HG02973 (cell line): ENCODE measurements around the gene BRDT.

Source experiments
- ATAC-seq: cut with Tn5 transposase; IDR thresholded peaks from one replicate; pipeline ENCODE4 v1.9.1; 2021; ENCODE audit warnings: moderate library complexity; ENCODE audit not compliant: unreplicated experiment

BRDT gene

DNA sequence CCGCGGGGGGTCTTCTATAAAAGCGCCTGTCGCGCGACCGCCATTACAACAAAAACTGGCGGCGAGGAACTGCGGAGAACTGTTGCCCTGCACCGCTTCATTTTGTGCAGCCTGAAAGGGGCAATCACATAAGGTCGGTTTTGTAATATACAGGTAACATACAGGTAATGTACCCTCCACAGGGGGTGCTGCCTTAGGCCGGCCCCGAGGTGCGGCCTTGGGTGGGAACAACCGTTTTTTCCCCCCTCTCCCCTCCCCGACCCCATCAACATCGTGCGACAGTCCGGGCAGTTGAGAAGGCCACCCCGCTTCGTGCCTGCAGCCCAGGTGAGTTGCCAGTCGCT, at the start of gene BRDT:
Gene BRDT (plus strand): TSS at position 46 of the 344 bp plus-strand sequence. CDS start 13,354 bp downstream, outside the sequence.
- no peak for ATAC-seq

DNA sequence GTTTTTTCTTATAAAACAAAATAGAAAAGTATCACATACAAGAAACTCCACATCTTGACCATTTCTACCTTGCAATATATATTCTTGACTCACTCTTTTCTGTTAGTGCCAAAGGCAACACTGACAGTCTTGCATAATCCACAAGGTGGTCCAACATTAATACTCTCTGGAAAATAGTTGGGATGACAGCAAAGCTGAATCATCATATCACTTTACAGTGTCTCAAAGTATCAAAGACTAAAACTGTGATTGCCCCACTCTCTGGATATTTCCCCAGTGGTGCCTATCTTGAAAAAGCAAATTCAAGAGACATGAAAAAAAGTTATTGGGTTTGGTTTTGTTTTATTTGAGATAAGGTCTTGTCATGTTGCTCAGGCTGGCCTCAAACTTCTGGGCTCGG, 48.6 kb upstream of the BRDT start:
- ATAC-seq = no peak

DNA sequence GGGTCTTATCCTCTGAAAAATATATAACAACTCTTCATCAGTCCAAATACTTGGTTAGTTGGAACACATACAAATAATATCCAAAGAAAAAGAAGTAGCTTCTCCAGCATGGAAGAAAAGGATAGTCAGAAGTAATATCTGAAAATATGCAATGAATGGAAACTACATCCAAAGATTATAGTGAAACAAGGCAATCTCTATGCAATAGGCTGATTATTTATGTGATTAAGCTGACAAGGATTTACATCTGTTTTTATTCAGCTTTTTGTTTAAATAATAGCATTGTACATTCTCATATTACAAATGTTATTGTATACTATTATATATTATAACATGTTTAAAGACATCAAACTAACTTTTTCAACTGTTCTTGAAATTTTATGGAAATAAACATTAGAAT, 48.0 kb upstream of the BRDT start:
- no peak for ATAC-seq

DNA sequence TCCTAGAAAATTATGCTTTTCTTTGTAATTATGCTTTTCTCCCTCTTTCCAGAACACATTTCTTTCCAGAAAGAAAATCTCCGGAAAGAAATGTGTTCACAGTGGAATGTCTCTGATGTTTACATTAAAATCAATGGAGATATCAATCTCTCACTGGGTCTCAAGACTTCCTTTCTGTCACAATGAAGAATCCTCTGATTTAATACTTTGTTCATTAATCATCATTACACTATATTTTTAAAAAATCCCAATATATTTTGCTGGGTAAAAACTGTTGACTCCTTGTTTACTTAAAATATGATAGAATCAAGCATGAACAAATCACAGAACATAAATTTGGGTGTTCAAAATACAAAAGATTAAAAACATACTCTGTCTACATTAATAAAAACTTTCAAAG, 36.9 kb upstream of the BRDT start:
- ATAC-seq = no peak

DNA sequence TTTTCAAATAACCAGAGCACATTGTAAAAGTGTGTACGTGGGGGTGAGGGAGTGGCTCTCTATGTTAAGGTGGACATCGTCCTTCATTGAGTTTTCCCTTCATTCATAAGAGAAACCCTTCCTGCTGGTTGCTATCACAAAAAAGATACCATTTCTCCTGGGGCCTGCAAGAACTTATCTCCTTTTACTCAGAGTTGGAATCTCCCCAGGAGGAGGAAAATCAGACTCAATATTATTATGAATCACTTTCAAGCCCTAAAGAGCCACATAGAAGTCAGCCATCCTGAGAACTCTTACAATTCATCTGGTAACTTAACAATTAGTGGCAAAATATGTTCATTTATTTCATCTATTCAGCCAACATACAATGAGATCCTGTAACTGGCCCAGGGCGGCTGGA, 36.2 kb upstream of the BRDT start:
- ATAC-seq = no peak

DNA sequence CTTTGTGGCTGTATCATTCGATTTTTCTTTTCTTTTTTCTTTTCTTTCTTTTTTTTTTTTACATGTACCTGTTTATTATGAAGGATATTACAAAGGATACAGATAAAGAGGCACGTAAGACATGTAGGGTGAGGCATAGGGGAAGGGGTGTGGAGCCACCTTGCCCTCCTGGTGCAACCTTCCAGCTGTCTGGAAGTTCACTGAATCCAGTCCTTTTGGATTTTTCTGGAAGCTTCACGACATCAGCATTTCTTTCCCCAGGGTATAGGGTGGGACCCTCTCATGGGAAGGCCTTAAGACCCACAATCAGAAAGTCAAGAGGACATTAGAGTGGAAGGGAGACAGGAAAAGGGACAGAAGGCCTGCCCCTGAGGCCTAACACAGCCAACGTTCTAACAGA, 33.2 kb upstream of the BRDT start:
- ATAC-seq = no peak

DNA sequence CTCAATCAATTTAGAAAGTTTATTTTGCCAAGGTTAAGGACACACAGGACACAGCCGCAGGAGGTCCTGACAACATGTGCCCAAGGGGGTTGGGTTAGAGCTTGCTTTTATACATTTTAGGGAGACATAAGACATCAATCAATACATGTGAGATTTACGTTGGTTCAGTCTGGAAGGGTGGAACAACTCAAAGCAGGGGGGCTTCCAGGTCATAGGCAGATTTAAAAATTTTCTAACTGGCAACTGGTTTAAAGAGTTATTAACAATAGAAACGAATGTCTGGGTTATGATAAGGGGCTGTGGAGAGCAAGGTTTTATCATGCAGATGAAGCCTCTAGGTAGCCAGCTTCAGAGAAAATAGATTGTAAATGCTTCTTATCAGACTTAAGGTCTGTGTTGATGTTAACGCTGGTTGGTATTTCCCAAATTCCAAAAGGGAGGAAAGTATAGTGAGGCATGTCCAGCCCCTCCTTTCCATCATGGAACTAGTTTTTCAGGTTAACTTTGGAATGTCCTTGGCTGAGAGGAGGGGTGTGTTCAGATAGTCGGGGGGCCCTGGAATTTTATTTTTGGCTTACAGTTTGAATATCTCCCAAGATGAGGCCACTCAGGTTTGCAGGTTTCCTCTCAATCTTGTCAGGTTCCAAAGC, 32.3 kb upstream of the BRDT start:
- ATAC-seq = no peak

DNA sequence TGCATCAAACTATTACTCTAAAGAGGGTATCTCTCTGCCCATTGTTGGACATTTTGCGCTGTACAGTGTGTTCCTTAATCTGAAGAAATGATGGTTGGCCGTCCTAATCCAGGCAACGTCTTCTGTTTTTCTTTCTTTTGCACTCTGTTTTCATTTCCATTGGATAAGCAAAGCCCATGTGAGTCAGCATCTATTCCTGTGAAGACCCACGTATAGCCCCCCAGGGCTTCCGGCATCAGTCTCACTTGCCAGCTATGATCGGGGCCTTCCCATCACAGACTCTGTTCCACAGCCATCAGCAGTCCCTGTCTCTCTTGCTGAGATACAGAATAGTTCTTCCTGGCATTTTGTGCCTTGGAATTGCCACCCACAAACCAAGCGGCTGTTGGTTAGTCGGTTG, 29.2 kb upstream of the BRDT start:
- no peak for ATAC-seq

DNA sequence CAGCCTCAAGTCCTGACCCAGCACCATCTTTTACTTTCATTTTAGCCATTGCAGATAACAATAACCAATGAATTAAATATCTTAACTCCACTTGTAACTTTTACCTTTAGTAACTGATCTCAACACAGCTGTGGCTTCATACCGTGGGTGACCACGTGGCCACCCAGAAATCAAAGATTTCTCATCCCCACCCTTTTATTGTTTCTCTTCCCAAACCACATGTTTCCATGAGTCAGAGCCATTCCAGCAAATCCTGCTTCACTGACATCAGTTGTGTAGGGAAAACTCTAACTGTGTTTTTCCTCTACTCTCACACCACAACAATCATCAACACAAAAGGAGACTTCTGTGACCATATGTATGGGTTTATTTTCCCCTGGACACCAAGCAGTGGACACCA, 25.1 kb upstream of the BRDT start:
- no peak for ATAC-seq

DNA sequence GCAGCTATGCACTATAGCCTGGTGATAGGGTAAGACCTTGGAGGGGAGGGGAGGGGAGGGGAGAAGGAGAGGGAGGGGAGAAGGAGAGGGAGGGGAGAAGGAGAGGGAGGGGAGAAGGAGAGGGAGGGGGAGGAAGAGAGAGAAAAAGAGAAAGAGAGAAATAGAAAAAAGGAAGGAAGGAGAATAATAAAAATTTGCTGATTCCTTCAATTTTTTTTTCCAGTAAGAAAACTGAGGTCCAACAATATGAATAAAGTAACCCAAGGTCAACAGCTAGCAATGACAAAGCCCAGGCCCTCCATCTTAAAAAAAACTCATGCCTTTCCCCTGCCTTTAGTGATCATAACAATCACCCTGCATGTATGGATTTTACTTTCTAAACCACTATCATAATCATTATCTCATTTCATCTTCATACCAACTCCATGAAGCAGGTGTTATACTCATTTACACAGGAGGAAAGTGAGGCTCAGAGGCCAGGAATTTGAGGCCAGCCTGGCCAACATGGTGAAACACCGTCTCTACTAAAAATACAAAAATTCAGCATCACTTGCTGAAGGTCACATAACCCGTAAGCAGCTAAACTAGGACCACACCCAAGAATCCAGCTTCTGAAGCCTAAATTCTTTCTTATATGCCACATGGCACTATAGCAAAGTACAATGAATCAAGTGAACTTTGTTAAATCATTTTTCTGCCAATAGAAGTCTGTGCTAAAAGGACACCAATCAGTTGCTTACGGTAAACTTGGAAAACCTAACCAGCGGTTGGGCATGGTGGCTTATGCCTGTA, 23.4 kb upstream of the BRDT start:
- no peak for ATAC-seq

DNA sequence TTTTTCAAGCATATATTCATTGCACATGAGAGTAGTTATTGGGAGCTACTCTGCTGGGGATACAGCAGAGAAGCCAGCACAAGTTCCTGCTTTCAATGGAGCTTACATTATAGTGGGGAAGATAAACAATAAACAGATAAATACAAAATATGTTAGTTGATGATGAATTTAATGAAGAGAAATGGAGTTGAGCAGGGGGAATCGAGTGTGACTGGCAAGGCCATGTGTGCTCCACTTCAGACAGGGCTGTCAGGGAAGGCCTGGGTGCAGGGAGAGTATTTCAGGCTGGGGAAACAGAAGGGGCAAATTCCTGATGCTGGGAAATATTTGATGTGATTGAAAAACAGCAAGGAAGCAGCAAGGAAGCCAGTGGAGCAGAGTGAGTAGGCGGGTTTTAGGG, 21.2 kb upstream of the BRDT start:
- no peak for ATAC-seq

DNA sequence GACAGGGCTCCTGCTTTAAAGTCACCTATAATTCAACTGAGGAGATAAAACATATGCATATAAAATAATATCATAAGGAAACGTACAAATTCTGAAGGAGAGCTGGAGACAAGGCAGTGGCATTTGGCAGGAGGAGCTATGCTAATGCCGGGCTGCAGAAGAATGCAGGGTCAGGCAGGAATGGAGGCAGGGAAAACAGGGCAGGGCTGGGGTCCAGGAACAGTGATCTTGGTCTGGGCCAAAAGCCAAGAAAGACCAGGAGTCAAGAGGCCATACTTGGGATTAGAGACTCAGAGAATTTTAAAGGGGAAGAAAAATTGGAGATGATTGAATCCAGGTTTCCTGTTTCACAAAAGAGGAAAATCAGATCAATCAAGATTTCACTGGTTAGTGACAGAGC, 20.0 kb upstream of the BRDT start:
- no peak for ATAC-seq

DNA sequence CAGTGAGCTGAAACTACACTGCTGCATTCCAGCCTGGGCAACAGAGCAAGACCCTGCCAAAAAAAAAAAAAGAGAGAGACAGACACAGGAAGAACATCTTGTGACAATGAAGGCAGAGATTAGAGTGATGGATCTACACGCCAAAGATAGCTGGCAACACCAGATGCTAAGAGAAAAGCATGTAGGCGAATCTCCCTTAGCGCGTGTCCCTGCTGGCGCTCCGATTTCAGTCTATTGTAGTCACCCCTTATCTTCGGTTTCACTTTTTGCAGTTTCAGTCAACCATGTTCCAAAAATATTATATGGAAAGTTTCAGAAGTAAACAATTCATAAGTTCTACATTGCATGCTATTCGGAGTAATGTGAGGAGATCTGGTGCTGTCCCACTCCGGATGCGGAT, 11.6 kb upstream of the BRDT start:
- no peak for ATAC-seq

DNA sequence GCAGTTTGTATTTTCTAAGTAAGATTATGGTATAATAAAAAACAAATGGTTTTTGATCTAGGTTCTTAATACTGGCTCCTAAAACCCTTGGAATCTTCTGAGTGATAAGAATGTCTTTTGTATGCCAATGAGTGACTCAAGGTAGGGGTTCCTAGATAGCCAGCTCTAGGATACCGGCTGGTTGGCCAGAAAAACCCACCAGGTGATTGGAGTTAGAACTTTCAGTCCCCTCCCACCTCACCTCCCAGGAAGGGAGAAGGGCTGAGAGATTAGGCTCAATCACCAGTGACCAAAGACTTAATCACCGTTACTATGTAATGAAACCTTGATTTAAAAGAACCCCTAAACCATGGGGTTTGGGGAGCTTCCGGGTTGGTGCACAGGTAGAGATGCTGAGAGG, 8.7 kb upstream of the BRDT start:
- ATAC-seq = no peak

DNA sequence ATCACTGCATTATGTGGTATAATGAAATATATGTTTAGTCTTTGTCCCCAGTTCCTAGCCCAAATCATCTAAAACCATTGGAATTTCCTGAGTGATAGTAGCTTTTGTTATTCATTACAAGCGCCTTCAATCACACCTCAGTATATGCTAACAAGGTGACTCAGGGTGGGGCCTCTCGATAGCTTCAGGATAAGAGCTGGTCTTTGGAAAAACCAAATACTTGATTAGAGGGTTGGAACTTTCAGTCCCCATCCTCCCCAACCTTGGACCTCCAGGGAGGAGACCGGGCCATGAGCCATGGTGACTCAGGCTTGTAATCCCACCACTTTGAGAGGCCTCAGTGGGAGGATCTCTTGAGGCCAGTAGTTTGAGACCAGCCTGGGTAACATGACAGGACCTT, 5.1 kb upstream of the BRDT start:
- ATAC-seq = no peak

DNA sequence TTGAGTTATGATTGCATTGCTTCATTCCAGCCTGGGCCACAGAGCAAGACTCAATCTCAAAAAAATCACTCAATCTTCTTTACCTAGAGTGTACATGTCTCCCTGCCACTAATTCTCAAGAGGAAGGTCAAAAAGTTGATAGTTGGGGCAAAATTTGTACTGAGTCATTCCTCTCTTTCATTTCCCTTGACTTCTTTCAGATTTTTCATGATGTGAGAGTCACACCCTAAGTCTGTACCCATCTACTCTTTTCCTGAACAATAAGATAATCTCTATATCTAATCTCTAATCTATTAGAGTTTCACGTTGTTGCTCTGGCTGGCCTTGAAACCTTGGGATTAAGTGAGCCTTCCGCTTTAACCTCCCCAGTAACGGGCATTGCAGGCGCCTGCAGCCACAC, 1.1 kb upstream of the BRDT start:
- no peak for ATAC-seq

DNA sequence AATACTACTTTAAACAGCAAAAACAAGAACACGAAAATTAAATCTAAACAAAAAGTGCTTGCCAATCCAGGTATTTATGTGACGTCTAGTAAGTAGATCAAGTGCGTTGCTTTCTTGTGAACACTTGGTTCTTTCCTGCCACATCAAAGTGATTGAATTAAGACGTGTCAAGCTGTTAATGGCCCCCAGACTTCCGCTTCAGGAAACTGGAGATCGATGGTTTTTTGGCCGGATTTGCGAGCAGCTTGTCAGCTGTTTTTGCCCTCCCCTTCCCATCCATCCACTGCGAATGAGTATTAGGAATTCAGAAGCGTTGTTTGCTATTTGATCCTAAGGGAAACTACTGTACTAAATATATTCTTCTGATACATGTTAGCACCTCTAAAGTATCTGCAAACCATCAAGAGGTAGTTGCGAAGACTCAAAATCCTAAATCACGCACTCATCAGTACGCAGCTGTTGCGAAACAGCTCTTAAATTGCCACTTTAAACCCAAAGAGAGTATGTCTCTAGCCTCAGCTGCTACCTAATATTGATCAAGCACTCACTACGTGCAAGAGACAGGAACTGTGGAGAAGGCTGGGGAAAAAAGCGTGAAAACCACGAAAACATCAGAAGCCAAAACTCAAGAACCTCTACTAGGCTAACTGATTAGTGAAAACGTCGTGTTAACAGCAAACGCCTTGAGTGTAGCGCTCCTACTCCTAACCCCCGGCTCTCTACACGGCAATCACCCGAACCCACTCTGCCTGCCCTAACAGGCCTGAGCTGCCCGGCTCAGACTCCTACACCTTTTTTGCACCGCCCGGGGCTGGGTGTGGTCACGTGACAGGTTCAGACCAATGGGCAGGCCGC, 473 bp upstream of the BRDT start:
- no peak for ATAC-seq

DNA sequence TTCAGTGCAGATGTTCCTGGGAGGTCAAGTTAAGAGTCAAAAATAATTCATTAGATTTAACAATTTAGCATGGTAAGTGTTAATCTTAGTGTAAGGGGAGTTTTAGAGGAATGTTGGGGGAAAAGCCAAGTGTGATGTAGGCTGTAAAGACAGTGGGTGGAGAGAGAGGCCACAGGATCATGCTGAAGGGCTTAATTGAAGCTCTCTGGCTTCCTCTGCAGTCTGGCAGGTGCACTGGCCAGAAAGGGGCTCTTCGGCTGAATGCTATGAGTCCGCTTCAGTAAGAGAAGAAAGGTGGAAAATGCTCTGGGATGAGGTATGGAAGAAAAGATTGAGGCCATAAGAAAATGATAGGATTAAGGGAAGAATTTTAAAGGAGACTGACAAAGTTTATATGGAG, 3.0 kb downstream of the BRDT start:
- no peak for ATAC-seq

DNA sequence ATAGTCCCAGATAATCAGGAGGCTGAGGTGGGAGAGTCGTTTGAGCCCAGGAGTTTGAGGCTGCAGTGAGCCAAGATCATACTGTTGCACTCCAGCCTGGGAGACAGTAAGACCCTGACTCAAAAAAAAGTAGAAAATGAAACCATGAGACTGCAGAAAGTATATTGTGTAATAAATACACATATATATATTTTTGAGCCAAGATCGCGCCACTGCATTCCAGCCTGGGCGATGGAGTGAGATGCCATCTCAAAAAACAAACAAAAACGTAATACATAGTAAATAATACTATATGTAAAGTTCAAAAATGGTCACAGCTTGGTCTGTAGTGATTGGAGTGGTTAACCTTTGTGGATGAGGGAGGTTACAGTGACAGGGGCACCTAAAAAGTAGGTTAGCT, 9.7 kb downstream of the BRDT start:
- no peak for ATAC-seq

DNA sequence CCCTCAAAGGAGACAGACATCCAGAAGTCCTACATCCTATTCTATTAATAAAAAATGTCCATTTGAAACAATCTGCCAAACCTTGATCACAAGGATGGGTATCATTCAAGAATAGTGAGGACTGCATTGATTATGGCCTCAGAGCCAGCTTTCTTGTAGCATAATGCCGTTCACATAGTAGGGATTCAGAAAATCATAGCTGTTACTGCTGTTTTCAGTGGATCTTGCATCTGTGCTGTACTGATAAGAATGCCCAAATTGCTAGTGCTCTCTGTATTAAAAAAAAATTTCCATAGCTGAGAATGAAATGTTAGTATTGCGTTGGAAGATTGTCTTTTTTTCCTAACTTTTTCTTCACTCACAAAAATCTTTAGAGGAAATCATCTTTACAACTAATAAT, 19.1 kb downstream of the BRDT start:
- ATAC-seq = no peak

DNA sequence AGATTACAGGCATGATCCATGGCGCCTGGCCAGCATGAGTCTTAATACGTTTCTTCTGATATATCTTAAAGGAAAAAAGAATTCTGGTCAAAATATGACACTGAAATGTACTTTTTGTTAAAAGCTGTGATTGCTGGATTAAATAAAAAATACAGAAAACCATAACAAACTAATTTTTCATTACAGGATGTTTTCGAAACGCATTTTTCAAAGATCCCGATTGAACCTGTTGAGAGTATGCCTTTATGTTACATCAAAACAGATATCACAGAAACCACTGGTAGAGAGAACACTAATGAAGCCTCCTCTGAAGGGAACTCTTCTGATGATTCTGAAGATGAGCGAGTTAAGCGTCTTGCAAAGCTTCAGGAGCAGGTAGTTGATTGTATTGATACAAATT, 30.2 kb downstream of the BRDT start:
- no peak for ATAC-seq

DNA sequence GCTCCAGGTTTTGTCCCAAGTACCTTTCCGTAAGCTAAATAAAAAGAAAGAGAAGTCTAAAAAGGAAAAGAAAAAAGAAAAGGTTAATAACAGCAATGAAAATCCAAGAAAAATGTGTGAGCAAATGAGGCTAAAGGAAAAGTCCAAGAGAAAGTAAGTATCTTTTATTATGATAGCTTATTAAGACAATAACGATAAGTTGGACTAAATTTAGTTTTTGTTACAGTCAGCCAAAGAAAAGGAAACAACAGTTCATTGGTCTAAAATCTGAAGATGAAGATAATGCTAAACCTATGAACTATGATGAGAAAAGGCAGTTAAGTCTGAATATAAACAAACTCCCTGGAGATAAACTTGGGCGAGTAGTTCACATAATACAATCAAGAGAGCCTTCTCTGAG, 31.5 kb downstream of the BRDT start:
- ATAC-seq = no peak
